Measurements from ENCODE around the gene ENTREP1.
"Not testable (repeated sequence)": the region's sequence is repeated elsewhere in the genome, so short reads cannot be mapped to it uniquely, and the experiment has no call there.

ENTREP1 gene, protein sequence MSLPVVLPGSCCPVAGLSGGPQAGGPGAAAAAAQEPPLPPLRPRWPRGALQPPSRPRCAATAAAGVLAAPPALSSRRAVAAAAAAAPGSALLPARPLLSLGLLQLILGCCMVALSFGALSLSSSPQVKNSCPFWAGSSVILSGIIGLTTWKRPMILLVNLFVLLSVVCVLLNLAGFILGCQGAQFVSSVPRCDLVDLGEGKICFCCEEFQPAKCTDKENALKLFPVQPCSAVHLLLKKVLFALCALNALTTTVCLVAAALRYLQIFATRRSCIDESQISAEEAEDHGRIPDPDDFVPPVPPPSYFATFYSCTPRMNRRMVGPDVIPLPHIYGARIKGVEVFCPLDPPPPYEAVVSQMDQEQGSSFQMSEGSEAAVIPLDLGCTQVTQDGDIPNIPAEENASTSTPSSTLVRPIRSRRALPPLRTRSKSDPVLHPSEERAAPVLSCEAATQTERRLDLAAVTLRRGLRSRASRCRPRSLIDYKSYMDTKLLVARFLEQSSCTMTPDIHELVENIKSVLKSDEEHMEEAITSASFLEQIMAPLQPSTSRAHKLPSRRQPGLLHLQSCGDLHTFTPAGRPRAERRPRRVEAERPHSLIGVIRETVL

DNA sequence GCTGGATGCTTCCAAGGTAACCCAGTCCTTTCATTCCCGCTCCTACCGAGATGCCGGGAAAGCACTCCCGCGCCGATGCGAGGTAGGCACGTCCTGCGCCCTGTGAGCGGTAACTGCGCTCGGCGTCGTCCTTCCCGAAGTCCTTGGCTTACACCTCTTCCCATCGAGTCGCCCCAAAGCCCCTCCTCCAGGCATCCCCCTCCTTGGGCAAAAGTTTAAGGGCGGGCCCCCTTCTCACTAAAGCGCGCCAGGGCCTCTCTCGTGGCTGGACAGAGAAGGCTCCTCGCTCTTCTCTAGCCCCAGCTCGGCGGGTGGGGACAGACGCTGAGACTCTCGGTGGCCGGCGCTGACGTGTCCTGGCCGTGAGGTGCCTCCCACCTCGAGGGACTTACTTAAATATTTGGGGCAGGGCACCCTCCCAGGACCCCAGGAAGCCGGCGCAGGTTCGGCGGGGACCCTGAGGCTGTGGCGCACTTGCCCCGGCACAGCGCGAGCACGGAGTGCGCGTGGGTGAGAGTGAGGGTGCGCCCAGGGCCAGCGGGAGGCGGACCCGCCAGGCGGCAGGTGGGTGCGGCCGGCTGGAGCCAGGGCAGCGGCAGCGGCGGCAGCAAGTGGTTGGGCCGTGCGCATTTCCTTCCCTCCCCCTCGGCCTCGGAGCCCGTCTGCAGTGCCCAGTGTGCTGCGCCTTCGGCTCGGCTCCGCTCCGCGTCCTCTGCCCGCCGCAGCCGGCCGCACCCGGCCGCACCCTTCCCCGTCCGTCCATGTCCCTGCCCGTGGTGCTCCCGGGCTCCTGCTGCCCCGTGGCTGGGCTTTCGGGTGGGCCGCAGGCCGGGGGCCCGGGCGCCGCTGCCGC is at the start of gene ENTREP1:
ENTREP1 (plus strand) TSS at position 667 of the 853 bp plus-strand sequence; CDS start at position 762, 95 bp downstream.
- DNase-seq, result peak; percentile 58

DNA sequence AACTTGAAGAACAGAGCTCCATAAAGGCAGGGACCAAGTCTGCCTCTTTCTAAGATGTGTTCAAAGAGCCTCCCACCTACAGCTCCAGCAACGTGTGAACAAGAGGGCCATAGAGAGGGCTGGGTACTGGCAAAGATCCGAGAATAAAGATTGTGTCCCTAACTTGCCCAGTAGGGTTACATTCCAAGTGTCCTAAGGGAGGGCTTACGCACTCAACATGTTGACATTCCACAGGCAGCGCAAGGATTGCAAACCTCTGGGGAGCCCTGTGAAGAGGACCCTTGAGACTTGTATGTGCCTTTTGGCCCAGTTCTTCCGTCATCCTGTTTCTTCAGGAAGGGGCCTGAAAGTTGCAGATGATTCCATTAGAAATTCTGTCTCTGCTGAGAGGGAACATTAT is 48.2 kb upstream of the ENTREP1 start:
- no peak for DNase-seq

DNA sequence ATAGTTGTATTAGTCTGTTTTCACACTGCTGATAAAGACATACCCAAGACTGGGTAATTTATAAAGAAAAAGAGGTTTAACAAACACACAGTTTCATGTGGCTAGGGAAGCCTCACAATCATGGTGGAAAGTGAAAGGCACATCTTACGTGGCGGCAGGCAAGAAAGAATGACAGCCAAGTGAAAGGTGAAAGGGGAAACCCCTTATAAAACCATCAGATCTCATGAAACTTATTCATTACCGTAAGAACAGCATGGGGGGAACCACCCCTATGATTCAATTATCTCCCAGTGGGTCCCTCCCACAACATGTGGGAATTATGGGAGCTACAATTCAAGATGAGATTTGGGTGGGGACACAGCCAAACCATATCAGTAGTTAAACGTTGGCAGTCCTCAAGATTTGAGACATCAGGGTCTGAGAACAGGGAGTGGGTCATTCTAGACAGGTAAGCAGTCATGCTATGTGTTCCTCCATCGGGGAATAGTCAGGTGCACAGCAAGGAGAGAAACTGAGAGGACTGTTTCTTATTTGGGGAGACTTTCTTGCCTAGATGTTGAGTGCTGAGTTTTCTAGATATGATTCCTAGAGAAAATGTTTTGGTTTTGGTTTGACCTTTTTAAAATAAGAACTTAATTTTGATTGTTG is 45.8 kb upstream of the ENTREP1 start:
- DNase-seq, result no peak

DNA sequence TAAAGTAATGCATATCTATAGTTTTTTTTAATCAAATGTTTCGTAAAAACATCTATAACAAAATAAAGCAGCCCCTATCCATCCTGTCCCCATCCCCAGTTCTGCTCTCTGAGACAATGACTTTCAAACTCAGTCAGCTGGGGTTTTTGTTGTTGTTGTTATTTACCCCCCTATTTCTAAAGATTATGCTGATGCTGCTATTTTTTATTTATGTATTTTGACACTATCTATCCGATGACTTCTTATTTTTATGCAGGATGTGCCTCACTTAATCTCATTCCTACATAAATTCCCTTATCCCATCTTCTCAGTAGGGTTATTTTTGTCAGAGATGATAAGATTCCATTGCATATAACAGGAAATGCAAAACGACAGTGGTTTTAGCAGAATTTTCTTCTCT is 45.3 kb upstream of the ENTREP1 start:
- no peak for DNase-seq

DNA sequence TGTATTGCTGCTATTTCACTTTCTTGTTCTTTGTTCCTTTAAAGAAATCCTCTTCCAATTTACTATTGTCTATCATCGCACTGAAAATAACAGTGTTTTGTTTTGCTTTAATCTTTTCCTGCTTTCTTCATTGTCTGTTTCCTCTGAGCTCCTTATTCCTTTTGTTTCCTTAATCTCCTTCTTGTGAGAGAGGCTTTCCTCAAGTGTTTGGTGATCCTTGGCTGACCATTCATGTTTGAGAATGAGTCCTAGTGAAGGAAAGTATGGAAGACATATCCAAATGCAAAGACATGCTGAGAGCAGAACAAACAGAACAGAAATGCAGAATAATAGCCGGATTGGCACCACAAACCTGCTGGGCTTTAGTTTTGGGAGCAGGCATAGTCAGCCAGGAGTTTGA is 42.0 kb upstream of the ENTREP1 start:
- no peak for DNase-seq

DNA sequence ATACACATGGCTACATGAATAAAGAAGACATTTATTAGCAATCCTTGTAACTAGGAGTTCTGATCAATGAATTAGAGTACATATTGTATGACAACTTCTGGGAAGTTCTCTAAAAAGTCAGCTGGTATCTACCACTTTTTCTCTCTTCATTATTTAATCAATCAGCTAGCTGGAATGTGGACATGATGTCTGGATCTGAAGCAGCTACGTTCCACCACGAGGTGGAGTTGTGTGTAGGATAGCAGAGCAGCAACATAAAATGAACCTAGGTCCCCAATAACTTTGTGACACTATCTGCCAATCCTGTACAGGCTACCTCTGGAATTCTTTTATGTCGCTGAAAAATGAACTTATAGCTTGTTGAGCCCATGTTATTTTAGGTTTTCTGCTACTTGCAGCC is 32.9 kb upstream of the ENTREP1 start:
- no peak for DNase-seq

DNA sequence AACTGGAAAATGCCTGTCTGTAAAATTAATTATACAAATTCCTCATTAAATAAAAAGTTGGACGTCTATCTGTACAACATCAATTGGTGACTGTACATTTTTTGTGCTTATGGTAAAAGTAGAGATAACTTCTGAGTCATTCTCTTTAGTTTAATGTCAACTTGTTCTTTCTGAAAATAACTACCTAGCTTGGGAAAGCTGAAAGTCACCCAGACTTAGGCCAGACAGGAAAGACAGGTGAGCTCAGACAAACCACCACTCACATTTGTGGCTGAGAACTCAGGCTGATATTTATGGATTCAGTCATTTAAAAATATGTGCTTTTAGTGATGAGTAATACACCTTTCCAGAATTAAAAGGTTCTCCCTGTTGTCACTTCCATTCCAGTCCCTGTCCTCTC is 31.9 kb upstream of the ENTREP1 start:
- no peak for DNase-seq

DNA sequence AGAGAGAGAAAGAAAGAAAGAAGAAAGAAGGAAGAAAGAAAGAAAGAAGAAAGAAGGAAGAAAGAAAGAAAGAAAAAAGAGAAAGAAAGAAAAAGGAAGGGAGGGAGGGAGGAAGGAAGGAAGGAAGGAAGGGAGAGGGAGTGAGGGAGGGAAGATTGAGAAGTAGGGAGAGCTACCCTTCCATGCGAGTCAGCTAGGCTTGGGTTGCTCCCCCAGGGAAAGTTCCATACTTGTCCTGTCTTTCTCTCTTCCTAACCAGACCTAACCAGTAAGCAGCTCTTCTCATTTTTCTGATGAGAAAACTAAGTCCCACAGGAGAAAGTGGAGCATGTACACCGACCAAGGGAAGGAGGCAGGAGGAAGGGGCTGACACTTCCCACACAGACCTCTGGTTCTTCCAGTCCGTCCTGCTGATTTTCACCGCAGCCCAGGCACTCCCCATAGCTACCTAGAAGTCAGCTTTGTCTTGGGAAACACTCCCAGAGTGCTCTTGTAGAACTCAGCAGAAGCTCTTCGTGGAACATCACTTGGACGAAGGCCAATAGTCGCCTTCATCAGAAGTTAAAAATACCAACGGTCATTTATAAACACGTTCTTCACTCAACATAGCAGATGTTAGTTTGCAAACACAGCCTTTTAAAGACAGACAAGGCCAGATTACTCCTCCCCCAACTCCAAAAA is 29.0 kb upstream of the ENTREP1 start:
- no peak for DNase-seq

DNA sequence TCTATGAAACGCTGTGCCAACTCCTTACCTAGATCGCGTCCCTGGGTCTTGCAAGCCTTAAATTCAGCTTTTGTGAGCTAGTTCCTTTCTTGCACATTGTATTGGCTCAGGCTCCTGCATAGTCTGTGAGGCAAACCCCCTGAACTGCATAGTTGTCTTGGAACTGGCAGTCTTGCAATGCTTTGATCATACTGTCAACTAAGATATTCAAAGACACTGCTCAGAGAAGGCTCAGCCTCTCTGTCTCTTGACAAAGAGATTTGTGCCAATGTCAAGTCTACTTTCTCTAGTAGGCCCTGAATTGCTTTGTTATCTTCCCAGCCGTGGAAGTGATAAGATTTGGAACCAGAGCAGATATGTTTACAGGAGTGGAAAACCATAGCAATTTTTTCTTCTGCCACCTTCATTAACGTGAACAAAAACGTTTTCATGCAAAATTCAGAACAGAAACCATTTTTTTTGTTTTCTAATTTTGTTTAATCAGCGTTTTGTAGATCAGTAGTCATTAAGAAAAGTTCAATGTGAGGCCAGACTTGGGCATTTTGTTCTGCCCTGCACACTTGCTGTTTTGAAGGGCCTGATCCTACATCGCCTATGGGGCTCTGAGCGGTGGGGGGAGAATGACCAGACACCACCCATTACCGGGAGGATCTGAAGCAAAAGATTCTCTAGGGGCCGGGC is 27.6 kb upstream of the ENTREP1 start:
- no peak for DNase-seq

DNA sequence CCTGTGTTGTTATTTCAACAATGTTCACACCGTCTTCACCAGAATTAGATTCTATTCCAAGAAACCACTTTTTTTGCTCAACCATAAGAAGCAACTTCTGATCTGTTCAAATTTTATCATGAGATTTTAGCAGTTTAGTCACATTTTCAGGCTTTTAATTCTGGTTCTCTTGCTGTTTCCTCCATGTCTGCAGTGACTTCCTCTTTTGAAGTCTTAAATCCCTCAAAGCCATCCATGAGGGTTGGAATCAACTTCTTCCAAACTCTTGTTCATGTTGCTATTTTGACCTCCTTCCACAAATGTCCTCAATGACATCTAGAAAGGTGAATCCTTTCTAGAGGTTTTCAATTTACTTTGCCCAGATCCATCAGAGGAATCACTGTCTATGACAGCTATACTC is 25.7 kb upstream of the ENTREP1 start:
- no peak for DNase-seq

DNA sequence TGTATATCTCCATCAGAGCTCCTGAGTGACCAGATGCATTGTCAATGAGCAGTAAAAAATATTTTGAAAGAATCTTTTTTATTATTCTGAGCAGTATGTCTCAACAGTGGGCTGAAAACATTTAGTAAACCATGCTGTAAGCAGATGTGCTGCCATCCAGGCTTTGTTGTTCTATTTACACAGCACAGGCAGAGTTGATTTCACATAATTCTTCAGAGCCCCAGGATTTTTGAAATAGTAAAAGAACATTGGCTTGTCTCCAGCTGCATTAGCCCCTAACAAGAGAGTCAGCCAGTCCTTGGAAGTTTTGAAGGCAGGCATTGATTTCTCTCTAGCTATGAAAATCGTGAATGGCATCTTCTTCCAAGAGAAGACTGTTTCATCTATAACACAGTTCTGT is 25.2 kb upstream of the ENTREP1 start:
- no peak for DNase-seq

DNA sequence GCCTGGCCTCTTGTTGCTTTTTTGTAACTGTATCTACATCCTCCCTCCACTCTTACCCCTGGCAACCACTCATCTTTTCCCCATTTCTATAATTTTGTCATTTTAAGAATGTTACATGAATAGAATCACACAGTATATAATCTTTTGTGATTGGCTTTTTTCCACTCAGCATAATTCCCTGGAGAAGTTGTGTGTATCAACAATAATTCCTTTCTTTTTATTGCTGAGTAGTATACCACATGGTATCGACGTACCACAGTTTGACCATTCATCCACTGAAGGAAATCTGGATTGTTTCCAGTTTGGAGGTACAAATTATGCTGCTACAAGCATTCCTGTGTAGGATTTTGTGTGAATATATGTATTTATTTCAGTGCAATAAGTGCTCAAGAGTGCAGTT is 21.7 kb upstream of the ENTREP1 start:
- no peak for DNase-seq

DNA sequence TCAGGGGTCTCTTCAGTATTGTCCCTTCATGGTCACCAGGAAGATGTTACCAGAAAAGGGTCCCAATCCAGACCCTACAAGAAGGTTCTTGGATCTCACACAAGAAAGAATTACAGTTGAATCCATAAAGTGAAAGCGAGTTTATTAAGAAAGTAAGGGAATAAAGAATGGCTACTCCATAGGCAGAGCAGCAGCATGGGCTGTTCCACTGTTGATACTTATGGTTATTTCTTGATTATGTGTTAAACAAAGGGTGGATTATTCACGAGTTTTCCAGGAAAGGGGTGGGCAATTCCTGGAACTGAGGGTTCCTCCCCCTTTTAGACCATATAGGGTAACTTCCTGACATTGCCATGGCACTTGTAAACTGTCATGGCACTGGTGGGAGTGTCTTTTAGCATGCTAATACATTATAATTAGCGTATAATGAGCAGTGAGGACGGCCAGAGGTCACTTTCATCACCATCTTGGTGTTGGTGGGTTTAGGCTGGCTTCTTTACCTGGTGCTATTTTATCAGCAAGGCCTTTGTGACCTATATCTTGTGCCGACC is 18.0 kb upstream of the ENTREP1 start:
- not testable (repeated sequence) for DNase-seq

DNA sequence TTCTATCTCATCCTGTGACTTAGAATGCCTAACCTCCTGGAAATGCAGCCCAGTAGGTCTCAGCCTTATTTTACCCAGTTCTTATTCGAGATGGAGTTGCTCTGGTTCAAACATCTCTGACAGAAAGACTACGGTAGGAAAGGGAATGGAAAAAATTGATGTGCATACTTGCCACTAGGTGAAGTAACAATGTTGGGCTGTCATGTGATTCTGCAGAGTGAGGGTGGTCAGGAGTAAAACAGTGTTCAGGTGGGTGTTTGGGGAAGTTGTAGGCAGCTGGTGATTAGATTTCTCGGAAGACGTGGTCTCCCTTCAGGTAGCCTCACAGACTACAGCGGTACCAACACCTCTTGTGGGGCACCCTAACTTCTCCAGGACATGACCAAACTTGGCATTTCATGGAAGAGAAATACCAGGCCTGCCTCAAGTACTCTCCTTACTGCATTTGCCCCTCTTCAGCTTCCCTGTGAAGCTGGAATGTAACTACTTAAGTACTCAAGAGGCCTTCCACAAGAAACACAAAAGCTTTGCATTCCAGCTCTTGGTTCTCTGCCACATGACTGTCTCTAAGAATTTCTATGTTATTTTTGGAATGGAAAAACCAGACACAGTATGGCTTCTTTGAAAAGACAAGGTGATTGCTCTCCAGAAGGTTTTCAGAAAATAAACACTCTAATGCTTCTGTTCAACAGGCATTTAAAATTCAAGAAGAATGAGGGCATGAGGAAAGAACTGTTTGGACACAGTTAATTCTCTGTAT is 17.4 kb upstream of the ENTREP1 start:
- no peak for DNase-seq

DNA sequence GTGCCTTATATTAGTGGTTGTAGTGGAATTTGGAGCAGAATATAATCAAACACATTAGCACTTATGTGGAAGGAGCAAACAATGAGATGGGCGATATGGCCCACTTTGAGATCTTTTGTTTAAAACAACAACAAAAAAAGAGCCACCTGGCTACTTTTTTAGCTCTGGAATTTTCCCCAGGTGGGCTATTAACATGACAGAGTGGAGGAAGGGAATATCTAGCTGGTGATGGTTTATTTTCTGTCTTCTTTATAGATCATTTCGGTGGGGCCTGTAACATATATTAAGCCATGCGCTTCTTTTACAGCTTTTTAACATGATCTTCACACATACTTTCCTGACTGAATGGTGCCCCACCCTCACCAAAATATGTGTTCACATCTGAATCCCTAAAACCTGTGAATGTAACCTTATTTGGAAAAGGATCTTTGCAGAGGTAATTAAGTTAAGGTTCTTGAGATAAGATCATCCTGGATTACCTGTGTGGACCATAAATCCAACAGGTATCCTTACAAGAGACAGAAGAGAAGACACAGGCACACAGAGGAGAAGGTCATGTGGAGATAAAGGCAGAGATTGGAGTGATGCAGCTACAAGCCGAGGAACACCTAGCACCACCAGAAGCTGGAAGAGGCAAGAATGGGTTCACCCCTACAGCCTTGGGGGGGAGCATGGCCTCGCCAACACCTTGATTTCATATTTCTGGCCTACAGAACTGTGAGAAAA is 16.6 kb upstream of the ENTREP1 start:
- no peak for DNase-seq

DNA sequence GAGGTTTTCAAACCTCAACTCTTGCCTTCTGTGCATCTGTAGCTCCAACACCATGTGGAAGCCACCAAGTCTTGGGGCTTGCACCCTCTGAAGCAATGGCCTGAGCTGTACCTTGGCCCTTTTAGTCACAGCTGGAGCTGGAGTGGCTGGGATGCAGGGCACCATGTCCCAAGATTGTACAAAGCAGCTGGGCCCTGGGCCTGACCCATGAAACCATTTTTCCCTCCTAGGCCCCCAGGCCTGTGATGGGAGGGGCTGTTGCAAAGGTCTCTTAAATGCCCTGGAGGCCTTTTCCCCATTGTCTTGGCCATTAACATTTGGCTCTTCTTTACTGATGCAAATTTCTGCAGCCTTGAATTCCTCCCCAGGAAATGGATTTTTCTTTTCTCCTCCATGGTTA is 11.8 kb upstream of the ENTREP1 start:
- no peak for DNase-seq

DNA sequence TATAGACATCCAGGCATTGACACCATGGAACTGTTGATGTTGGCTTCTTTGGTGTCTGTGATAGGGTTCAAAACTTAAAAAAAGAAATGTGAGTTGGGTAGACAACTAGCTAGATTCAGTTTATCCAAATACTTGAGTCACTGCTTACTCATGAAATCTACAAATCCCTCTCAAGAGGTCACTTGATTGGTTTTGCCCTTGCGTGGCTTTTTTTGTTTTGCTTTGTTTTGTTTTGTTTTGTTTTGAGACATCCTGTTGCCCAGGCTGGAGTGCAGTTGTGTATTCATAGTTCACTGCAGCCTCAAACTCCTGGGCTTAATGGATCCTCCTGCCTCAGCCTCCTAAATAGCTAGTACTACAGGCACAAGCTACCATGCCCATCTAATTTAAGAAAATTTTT is 10.5 kb upstream of the ENTREP1 start:
- no peak for DNase-seq

DNA sequence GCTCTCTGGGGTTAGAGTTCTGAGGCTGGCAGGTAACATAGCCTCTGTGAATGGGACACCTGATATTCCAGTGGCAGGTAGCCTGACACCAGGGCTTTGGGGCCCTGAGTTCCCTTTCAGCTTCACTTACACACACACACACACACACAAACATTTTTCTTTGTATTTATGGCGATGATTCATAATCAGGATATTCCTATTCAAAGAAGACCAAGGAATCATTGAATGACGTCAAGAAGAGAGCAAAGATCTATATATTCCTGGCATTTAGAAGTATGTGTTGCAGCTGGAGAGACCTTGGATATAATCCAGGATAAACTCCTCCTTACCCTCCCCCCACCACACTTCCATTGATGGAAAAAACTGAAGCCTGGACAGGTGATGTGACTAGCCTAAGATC is 7.9 kb upstream of the ENTREP1 start:
- DNase-seq, result no peak

DNA sequence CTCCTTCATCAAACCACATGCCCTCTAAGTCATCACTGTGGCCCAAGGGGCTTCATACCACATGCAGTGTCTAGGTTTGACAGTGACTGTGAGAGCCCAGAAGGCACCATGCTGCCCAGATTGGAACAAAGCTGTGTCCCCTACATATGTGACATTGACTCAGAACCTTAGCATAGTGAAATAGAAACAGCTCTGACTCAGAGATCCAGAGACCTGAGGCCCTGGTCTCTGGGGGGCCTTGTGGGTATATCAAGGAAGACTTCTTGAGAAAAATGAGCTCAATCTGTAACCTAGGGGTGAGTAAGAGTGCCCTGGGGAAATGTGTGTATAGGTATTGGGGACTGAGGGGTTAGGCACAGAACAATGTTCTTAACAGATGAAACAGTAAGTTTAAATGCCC is 7.1 kb upstream of the ENTREP1 start:
- DNase-seq, result no peak

DNA sequence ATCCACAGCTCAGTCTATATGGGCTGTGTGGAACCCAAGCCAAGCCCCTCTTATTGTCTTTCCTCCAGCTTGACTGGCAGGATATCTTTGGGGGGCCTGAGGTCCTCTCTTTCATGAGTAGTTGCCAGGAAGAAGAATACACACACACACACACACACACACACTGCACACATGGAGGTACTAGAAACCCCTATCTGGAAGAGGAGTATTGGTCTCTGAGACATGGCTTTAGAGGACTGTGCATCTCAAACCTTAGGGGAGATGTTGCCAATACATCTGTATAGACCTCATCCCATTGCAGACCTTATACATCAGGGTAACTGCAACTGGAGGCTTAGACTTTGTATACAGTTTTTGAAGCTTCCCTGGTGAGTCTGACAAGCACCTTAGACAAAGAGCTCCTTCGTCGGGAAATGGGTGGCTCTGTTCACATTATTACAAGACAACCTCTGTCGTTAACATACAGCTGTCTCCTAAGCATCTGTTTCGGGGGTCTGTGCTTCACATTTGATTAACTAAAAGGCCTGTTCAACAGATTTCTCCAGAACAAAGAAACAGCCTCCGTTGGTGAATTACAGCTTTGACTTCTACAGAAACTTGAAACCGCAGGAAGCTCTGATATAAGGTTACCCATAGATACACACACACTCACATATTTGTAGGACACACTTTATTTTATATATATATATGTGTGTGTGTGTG is 5.5 kb upstream of the ENTREP1 start:
- DNase-seq, result no peak

Measured in midbrain (tissue), 1 donor.